ENCODE results near the gene RFX5.

GRCh38 chr1:151368393-151369301 lies 21.6 kb upstream of the RFX5 start:
- TF ChIP-seq CTCF (IDR thresholded peaks at IDR 0.05) = no peak
- no peak for TF ChIP-seq EP300 (IDR thresholded peaks at IDR 0.05; ENCODE audit: low read depth)
- peak in 1 of 3 donors; percentile 48 for TF ChIP-seq POLR2AphosphoS5 (IDR thresholded peaks at IDR 0.05)
- peak; percentile 9 for TF ChIP-seq POLR2A (IDR thresholded peaks at IDR 0.05)
